Tibial nerve (tissue), 4 donors: ENCODE data around the gene VIT.

Experiments
- EP300 ChIP-seq, 2 donors: sonication (generic); formaldehyde crosslinking; IDR thresholded peaks; one replicate each; pipeline ENCODE4 v1.6.1; 2017; ENCODE audit warnings: antibody characterized with exemption in 2 of 2, mild to moderate bottlenecking in 1 of 2
- POLR2A ChIP-seq, 2 donors: fragments of 450-650 bp; IDR thresholded peaks; one replicate each; pipeline ENCODE4 v1.6.1; 2017; ENCODE audit warnings: antibody characterized with exemption in 2 of 2, mild to moderate bottlenecking in 2 of 2, moderate library complexity in 2 of 2
- TF ChIP-seq, protein P1 (sequence below), 5 experiments: fragments of 200-600 bp in 3 of 5; fragments of 450-650 bp in 2 of 5; sonication (generic) in 3 of 5; IDR thresholded peaks; one replicate each; pipeline ENCODE4 v1.5.1; 2016 to 2019; ENCODE audit warnings: antibody characterized with exemption in 5 of 5, mild to moderate bottlenecking in 3 of 5, moderate library complexity in 2 of 5

DNA sequence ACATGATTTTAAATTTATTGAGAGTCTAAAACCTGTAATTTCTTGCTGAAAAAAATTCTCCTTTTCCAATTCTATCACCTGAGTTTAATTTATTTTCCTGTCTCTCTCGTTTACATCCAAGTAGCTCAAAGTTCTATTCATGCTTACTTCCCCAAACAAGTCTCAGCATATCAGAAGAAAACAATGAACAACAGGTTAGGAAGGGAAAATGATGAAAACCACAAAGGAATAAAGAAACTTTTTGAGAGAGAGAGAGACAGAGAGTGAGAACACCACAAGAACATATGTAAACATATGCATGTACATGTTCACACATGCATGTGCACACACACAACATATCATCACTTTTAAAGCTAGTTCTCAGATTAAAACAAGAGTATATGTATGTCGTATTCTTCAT is 157.7 kb downstream of the VIT start:
- TF ChIP-seq POLR2A (IDR thresholded peaks at IDR 0.05) (no peak), EP300 (IDR thresholded peaks at IDR 0.05) (no peak)
- TF ChIP-seq, protein P1, sequence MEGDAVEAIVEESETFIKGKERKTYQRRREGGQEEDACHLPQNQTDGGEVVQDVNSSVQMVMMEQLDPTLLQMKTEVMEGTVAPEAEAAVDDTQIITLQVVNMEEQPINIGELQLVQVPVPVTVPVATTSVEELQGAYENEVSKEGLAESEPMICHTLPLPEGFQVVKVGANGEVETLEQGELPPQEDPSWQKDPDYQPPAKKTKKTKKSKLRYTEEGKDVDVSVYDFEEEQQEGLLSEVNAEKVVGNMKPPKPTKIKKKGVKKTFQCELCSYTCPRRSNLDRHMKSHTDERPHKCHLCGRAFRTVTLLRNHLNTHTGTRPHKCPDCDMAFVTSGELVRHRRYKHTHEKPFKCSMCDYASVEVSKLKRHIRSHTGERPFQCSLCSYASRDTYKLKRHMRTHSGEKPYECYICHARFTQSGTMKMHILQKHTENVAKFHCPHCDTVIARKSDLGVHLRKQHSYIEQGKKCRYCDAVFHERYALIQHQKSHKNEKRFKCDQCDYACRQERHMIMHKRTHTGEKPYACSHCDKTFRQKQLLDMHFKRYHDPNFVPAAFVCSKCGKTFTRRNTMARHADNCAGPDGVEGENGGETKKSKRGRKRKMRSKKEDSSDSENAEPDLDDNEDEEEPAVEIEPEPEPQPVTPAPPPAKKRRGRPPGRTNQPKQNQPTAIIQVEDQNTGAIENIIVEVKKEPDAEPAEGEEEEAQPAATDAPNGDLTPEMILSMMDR (IDR thresholded peaks at IDR 0.05), result no peak
